GM19035 (cell line): ENCODE data around the gene CORO6.

ENCODE experiments used
- ATAC-seq: cut with Tn5 transposase; IDR thresholded peaks from one replicate; pipeline ENCODE4 v1.9.1; 2021; ENCODE audit not compliant: unreplicated experiment

Gene CORO6

DNA sequence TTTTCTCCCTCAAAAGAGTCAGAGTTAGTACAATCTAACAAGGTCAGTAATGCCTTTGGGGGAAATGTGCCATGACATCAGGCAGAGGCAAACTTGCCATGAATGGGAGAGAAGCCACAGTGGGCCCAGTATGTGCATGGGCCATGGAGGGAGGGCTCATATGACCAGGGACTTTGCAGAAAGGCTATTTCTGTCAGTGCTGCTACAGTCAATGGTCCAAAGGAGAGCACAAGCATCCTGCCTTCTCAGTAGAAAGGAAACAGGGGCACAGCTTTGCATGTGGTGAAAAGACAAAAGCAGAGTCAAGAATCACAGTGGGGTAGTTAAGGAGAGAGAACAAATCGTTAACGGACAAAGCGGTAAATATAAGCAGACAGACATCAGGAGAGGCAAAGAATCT, 11.2 kb upstream of the CORO6 start:
- ATAC-seq, result no peak

DNA sequence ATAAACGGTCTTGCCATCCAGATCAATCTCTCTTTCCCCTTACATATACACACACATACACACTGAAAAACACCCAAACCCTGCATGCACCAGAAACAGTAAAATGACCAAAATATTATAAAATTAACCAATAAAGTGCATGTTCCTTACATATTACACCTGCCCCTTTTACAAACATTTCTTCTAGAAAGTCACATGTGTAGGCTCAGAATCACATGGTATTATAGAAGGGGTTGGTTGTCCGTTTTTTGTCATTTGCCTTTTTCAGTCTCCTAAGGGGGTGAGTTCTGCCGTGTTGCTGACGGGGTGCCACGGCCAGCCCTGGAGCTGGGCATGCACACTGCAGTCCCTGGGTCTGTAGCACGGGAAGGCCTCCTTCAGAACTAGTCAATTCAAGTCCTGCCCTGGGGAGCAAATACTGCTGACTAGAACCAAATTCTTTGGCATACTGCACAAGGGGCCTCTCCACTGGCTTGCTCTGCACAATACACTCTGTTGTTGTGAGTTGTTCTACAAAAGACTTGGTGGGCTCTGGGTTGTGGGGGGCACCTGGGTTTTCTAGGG, 8.0 kb upstream of the CORO6 start:
- no peak for ATAC-seq

DNA sequence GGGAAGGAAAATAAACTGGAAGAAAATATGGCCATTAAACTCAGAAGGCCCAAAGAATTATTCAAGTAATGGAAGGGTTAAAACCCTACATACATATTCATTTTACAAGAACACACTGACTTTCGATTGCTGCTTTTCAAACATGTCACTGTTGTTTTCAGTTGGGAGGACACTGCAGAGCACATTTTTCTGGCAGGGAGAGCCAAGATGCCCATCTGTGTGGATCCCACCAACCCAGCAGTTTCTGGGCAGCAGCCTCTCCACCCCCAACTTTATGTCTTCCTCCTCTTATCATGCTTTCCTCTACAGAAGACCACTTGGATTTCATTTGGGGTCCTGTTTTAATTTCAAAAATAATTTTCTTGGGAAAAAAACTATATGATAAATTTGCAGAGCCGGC, 7.1 kb upstream of the CORO6 start:
- ATAC-seq, result no peak

DNA sequence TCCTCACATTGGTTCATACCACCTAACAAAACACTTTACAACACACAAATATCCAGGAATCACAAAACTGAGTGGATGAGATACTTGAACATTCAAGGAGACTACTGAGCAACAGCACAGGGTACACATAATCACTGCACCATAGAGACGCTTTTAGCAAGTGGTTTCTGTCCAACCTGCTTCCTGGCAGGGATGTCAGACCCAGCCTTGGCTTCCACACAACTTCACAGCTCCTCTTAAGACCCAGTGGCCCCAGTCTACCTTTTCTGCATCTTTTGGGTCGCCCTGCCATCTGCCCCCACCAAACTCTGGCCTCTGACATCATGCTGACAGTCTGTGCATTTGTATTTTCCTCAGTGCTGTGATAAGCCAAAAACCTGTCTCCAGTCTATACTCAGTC, 5.9 kb upstream of the CORO6 start:
- no peak for ATAC-seq

DNA sequence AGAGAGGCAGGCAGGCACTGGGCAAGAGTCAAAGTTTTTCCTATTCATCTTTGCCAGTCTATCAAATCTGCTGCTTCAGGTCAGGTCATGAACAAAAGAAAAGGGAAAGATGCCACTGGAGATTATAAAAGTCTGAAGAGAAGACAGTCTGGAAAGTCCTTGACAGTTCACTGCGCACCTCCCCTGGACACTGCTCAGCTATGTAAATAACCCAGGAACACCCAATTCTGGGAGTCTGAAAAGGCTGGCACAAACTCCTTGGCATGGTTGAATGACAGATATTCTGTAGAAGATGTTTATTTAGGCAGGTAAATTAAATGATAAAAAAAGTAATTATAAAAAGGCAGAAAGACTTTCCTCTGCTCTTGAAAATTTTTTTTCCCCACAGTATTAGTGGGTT, 5.2 kb upstream of the CORO6 start:
- ATAC-seq, result no peak

DNA sequence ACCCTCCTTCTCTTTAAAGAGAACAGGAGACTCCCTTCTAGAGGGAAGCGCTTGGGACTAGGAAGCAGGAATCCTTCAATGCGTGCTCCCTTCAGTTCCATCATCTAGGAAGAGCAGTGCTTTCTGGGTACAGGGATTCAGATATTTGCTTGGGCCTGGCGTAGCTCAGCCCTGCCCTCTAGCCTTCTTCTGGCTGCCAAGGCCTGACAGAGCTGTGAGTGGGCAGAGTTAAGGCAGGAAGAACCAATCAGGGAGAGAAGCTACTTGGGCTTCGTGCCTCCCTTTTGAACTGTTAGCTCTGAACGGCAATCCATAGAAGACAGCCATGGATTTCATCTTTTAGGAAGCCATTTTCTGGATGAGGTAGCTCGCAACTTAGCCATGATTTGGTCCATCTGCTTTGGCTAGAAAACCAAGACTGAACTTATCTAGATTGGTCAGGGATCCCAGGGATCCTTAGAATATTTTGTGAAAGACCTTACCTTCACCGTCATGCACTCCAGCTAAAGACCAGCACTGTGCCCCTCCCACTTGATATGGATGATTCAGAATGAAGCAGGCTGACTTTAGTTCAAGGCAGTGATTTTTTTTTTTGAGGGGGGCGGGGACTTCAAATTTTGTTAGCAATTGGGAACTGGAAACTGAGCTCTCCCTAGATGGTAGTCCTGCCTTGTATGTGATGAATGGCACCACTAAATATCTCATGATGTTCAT, 2.5 kb upstream of the CORO6 start:
- ATAC-seq, result no peak

DNA sequence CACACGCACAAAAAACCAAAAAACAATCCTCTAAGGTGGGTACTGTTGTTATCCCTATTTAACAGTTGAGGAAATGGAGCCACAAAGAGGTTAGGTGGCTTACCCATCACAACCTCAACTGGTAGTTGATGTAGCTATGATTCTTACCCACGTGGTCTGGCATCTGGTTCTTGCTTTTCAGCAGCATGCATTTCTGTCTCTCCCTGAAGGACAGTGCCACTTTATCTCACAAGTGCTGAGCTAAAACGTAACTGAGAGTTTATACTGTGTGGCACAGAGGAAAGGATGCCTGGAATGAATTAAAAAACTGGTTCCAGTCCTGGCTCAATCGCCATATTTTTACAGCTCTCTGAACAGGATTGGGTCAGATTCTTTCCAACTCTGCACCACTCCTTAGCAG, 1.9 kb upstream of the CORO6 start:
- ATAC-seq, result no peak

DNA sequence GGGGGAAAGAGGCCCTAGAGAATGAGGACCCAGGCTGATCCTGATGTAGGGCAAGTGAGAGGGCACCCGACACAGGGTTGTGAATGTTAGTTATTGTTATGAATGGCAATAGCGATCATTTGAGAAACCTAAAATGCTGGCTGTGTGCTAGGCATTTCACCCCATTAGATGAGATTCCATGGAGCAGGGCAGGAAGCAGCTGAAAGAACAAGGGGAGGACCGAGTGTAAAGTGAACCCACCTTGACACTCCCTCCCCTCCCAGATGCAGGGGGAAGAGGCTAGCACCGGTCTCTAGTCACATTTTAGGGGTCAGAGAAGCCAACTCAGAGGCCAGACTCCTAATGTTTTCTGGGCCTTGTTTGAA, 553 bp upstream of the CORO6 start:
- ATAC-seq, result no peak

DNA sequence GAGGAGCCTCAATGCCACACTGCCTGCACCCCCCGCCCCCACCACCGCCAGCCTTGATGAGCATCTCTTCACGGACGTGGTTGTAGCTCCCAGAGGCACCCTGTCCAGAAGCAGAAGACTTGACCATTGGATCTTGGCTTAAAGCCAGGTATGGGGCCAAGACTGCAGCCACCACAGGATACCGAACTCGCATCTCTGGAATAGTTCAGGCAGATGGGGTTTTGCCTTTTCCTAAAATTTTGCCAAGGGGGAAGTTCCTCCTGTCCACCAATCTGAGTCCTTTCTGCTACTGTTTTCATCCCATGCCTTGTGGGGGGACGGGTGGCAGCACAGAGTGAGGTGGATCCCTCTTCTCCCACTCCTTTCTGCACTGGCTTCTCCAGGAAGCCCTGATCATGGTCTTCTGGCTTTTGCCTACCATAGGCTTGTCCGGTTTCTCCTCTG, 939 bp downstream of the CORO6 start:
- ATAC-seq, result no peak

DNA sequence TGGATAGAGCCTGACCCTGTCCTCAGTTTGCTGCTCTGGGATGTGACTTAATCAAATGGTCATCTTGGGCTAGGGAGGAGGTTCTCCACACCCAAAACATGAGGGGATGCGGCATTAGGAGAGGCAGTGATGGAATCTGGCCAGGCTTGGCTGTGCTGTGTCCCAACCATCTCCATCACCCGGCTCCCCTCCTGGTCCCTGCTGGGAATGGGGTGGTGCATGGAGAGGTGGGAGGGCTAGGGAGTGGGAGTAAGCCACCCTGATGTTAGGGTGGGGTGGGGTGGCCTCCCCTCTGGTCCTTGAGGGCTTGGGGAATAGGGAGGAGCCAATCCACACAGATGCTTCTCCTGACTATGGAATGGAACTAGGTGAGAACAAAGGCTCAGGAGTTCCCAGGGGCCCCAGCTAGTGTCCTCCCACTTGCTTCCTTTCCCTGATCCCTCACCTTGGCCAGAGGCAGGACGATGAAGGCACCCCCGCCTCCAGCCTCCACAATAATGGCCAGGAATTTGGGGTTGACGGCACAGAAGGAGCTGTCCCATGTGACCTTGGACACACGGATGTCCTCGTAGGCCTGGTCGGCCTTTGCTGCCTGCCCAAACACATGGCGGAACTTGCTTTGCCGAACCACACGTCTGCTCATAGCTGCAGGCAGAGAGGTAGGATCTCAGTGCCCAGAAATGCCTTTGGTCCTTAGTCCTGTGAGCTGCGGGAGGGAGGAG, 1.8 kb downstream of the CORO6 start:
- ATAC-seq, result no peak

DNA sequence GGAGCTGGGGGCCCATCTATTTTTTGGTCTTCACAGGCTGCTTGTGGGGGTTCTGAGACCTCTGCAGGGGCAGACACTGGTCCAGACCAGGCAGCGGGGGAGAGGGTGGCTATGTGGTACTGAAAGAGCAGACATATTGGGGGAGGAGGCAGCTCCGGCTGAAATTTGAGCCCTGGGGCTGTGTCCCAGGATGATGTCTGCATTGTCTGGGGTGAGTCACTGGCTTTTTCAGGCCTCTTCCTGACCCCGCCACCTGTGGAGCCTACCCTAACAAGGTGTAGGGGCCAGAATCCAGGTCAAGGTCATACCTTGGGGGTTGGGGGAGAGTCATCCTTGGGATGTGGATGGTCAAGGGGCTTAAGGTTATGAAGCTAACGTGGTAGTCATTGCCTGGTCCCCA, 2.4 kb downstream of the CORO6 start:
- ATAC-seq, result no peak

DNA sequence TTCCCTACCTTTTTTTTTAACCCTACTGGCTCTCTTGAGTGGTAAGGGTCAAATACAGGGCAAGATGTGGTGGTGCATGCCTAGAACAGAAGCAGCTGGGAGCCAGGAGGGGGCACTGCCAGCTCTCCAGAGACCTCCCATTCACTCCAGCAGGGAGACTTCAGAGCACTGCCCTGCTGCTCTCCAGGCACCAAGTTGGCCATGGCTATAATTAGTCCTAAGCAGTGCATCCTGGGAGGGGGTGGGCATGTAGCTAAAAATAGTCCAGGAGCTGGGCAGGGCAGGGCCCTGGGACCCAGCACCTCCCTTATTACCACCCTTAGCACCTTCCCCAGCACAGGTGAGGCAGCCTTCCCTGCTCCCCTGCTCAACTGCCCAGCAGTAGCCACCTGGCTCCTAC, 3.5 kb downstream of the CORO6 start:
- no peak for ATAC-seq

DNA sequence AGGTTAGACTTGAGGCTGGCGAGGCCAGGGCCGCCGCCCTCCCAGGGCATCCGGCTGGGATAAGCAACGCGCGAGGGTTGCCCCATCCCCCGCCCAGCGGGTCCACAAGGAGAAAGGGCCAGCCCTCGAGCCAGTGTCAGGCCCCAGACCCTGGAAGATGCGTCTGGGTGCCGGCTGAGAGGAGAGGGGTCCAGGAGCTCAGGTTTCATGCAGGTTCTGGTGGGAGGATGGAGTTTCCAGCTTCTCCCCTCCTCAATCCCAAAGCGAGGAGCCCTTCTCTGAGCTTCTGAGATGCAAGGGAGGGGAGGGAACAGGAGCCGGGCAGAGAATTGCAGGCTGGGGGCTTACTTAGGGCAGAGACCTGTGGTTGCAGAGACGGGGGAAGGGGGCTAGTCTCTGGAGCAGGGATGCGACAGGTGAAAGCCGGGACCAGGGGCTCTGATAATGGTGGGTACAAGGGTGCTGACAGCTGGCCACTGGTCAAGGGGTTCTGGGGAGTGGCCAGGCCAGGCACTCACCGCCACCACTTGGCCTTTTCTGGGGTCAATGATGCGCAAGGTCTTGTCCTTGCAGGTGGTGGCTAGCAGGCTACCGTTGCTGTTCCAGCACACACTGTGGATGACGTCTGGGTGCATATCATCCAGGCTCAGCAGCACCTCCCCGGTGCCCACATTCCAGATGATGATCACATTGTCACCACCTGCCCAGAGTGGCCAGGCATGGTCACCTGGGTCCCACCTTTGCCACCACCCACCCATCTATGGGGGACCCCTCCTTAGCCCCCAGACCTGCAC, 4.2 kb downstream of the CORO6 start:
- no peak for ATAC-seq

DNA sequence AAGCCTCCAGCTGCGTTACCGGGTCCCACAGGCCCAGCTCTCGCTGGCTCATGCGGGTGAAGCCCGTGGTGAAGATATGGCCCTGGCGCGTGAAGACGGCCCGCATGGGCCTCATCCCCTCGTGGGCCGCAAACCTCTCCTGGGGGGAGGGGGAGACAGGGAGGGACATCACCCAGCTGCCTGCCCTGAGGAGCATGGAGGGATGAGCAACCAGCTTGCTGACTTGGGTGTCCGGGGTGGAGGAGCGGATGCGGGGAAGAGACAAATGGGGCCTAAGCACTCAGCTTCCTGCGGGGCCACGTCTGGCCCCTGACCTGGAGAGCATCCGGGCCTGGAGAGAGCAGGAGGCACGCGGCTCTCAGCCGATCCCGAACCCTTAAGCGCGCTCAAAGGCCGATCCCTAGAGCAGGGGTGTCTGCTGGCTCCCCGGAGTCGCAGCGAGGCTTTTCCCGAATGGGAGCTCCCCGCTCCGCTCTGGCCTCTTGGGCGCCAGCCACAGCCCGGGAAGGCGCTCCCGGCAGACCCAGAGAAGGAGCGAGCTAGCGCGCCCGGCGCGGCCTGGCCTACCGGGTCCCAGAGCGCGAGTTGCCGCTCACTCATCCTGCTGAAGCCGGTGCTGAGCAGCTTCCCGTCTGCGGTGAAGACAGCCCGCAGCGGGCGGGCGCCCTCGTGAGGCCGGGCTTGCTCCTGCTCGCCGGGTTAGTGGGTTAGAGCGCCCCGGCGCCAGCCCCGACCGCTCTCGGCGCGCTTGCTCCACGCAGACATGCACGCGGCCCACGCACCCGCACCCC, 5.0 kb downstream of the CORO6 start:
- ATAC-seq, result no peak

DNA sequence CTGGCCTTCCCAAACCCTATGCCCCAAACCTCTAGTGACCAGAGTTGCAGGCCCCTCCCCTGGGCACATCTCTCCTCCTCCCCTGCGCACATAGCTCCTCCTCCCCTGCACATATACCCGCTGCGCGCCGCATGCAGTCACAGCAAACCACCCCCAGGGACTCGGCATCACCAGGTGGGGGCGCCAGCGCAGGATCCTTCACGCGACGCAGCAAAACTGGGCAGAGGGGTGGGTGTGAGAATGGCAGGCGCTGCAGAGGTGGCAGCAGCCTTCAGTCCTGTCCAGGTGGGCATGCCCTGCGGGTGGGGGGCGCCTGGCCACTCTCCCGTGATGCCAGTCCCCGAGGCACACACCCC, 5.6 kb downstream of the CORO6 start:
- no peak for ATAC-seq

DNA sequence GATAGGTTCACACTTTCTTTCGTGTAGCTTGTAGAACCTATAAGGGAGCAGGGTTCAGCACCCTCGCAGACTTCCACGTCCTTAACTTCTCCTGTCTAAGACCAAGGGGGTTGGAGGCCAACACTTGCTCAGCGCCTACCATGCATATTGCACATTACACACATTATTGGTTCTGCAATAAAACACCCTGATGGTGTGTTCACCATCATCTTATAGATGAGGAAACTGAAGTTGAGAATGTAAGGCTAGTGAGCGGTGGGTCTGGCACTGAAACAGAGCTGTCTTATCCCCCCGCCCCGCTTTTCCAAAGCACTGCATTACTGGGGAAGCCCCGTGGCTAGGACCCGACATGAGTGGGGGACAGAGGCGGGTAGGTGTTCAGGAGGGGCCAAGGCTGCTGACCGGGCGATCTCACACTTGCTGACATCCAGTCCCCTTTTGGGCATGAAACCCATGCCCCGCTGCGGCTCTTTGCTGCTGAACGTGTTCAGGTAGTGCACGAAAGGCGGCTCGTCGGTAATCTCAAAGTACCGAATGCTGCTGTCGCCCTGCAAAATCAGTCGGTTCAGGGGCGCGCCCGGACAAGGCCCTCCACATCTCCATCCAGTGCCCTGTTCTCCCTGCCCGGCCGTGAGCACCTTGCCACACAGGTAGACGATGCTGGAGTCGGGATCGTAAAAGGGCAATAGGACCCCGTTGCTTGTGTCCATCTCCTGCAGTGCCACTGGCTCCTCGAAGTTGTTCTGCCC, 6.2 kb downstream of the CORO6 start:
- no peak for ATAC-seq

DNA sequence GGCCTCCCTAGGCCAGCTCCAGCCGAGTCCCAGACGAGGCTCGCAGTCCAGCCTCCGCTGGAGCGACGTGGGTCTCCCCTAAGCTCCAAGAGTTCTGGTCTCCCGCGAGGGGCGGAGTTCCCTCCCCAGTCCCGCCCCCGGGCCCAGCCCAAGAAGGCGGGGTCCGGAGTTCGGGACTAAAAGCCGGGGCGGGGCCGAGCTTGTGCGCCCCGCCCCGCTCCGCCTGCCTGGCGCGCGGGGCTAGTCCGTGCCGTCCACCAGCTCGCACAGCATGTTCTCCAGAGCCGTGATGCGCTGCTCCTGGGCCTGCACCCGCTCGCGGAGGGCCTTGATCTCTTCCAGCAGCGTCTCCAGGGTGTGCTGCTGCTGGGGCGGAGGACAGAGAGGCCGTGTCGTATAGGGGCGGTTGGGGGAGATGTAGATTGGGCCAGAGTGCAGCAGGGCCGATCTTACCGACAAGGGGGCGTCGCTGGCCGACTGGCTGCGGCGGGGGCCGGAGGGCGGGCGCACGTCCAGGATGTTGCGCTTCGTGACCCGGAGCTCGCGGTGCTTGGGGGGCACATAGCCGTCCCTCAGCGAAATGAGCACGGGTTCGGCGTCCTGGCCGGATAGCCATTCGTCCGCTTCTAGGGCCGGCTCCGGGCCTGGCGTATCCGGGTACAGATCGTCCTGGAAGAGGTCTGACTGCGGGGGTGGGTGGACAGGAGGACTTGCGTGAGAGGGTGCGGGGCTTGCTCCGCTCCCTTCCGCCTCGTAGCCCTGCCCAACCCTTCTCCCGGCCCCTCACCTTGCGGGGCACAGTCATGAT, 7.0 kb downstream of the CORO6 start:
- peak; percentile 47 for ATAC-seq

DNA sequence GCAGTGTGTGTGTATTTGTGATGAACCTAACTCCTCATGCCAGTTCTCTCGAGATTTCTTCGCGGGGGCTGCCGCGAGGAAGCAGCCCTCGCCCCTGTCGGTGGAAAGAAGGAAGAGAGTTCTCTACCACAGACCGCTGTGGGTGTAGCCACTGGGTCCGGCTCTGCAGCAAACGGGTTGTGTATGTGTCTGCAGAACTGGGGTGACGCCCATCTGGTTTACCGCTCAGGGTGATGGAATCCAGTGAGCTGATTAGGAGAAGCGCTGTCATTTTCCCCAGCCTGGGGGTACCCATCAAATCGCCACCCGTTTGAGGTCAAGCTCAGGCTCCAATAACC, 7.7 kb downstream of the CORO6 start:
- ATAC-seq, result no peak

DNA sequence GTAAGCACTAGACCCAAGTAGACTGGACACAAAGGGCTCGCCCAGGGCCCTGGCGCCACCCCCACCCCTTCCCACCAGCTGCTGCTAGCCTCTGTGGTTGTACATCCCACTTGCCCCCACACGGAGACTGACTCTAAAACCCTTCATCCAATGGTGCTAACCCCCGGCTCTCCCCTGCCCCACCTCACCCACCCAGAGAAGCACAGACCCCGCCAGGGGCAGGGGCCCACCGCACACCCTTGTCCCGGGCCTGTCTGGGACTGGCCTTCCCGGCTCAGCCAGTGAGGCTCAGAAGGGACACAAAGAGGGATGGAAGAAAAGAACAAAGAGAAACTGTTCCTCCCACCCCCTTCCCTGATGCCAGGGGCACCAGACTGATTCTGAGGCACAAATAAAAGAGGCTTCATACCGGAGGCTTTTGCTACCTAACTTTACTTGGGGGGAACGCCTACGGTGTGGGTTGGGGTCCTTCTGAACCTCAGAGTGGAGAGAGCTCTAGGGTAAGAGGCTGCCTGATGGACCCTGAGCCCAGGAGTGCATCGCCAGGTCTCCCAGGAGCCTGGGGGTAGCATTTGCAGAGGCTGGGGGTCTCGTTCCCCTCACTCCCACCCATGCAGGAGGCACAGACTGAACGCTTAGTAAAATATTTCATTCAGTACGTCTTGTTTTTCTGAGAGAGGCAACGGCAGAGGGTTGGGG, 8.2 kb downstream of the CORO6 start:
- ATAC-seq, result no peak
